Spleen (tissue), 7 donors: ENCODE results near the gene CDC25A.

Experiments used
- CTCF ChIP-seq, 11 experiments: fragments of 200-600 bp in 7 of 11; fragments of 450-650 bp in 4 of 11; sonication (generic) in 4 of 11; IDR thresholded peaks in 8 of 11; conservative IDR thresholded peaks in 3 of 11; 1 replicate in 7 of 11; 2 replicates in 4 of 11; pipeline versions ENCODE4 v1.4.0 to v1.8.0; 2016 to 2021; ENCODE audit warnings: antibody characterized with exemption in 11 of 11, inconsistent platforms in 4 of 11, mild to moderate bottlenecking in 1 of 11
- POLR2A ChIP-seq, 3 donors: fragments of 450-650 bp; IDR thresholded peaks; one replicate each; pipeline ENCODE4 v1.5.1; 2017; ENCODE audit warnings: antibody characterized with exemption in 3 of 3, mild to moderate bottlenecking in 1 of 3
- donor health status: DM: no; HTN: no; CAD: no; lungs with moderate emphysema.
- donor health status: DM: no; HTN: no; CAD: no.
- donor health status: DM: no; HTN: no; CAD: no.

GRCh38 chr3:48141604-48142137 lies 46.5 kb downstream of the CDC25A start:
- TF ChIP-seq POLR2A (IDR thresholded peaks at IDR 0.05) (no peak), CTCF (IDR thresholded peaks at IDR 0.05 in 8 of 11, conservative IDR thresholded peaks at IDR 0.05 in 3 of 11) (no peak)
